ENCODE data around the gene DLX5.

GRCh38 chr7:97027427-97028234 lies 3.0 kb upstream of the DLX5 start:
- TF ChIP-seq CTCF (conservative IDR thresholded peaks at IDR 0.05 in 1 of 2, IDR thresholded peaks at IDR 0.05 in 1 of 2; ENCODE audit: extremely low read depth in 1 of 2, insufficient read depth in 1 of 2, low read depth in 1 of 2, low read length in 2 of 2) = peak; percentile 84 to 90
- no peak for TF ChIP-seq EZH2 (IDR thresholded peaks at IDR 0.05; ENCODE audit: borderline replicate concordance, low read length)
